ENCODE data around the gene DYNC1I1. TPM values are rescaled to one million over a fixed set of nuclear protein-coding genes. Genes with fewer than 3 reads are reported as not detected.

The DYNC1I1 gene
- polyA plus RNA-seq, 1 of the 3 experiments (the other 2 are of a cell fraction) = 0.05 TPM

DNA sequence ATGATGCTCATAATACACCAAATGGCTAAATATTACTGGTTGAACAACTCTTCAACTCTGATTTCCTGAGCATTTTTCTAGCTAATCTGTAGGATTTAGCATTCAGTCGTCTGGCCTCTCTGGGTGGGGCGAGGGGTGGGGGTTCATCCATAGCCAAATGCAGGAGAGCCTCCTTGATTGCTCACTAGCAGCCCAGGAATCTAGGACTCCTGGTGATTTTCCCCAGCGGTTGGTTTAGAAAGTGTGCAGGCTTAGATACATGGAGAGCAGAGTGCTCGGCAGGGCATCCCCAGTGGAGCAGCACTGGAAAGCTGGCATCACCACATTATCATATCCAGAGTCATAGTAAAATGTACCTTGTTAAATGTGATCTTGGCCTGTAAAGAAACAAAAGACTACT is 136.1 kb downstream of the DYNC1I1 start:
- H3K4me1 ChIP-seq (ENCODE audit: control insufficient read depth in 1 of 2, insufficient read depth in 2 of 2, low read depth in 1 of 2, low read length in 1 of 2) = no peaks in the 10 kb centered on the region

More for the DNA sequence above, 136.1 kb downstream of the DYNC1I1 start:
- POLR2A ChIA-PET = no interaction called here
- no peaks in the 10 kb centered on the region for H3K79me2 ChIP-seq (ENCODE audit: insufficient read depth)
- H3F3A ChIP-seq (replicated peaks; ENCODE audit: insufficient read depth) = no peaks in the 10 kb centered on the region
- DNase-seq = no peak
- no peaks in the 10 kb centered on the region for H4K20me1 ChIP-seq (ENCODE audit: insufficient read depth)
- TF ChIP-seq RCOR1 (IDR thresholded peaks at IDR 0.05; ENCODE audit: low read length) (no peak), FOXM1 (IDR thresholded peaks at IDR 0.05; ENCODE audit: low read depth) (no peak), TEAD4 (IDR thresholded peaks at IDR 0.05; ENCODE audit: borderline replicate concordance, insufficient read depth) (no peak), RAD21 (IDR thresholded peaks at IDR 0.05; ENCODE audit: low read length) (no peak), GABPA (IDR thresholded peaks at IDR 0.05; ENCODE audit: low read depth) (no peak), ELF1 (IDR thresholded peaks at IDR 0.05) (no peak), GATA2 (CRISPR knock-in tag; IDR thresholded peaks at IDR 0.05) (no peak), JUND (IDR thresholded peaks at IDR 0.05) (no peak), MEF2A (IDR thresholded peaks at IDR 0.05; ENCODE audit: borderline replicate concordance, low read depth) (no peak), RXRA (IDR thresholded peaks at IDR 0.05; ENCODE audit: borderline replicate concordance, low read depth) (no peak), POLR2AphosphoS5 (IDR thresholded peaks at IDR 0.05; ENCODE audit: low read depth, low read length) (no peak), FOSL2 (IDR thresholded peaks at IDR 0.05; ENCODE audit: borderline replicate concordance, low read depth) (no peak), CHD2 (IDR thresholded peaks at IDR 0.05; ENCODE audit: low read length, partially characterized antibody) (no peak), FOXJ3 (CRISPR knock-in tag; IDR thresholded peaks at IDR 0.05) (no peak)
- TF ChIP-seq, protein P1, sequence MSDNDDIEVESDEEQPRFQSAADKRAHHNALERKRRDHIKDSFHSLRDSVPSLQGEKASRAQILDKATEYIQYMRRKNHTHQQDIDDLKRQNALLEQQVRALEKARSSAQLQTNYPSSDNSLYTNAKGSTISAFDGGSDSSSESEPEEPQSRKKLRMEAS (IDR thresholded peaks at IDR 0.05; ENCODE audit: low read depth) = no peak
- TF ChIP-seq, protein P2, sequence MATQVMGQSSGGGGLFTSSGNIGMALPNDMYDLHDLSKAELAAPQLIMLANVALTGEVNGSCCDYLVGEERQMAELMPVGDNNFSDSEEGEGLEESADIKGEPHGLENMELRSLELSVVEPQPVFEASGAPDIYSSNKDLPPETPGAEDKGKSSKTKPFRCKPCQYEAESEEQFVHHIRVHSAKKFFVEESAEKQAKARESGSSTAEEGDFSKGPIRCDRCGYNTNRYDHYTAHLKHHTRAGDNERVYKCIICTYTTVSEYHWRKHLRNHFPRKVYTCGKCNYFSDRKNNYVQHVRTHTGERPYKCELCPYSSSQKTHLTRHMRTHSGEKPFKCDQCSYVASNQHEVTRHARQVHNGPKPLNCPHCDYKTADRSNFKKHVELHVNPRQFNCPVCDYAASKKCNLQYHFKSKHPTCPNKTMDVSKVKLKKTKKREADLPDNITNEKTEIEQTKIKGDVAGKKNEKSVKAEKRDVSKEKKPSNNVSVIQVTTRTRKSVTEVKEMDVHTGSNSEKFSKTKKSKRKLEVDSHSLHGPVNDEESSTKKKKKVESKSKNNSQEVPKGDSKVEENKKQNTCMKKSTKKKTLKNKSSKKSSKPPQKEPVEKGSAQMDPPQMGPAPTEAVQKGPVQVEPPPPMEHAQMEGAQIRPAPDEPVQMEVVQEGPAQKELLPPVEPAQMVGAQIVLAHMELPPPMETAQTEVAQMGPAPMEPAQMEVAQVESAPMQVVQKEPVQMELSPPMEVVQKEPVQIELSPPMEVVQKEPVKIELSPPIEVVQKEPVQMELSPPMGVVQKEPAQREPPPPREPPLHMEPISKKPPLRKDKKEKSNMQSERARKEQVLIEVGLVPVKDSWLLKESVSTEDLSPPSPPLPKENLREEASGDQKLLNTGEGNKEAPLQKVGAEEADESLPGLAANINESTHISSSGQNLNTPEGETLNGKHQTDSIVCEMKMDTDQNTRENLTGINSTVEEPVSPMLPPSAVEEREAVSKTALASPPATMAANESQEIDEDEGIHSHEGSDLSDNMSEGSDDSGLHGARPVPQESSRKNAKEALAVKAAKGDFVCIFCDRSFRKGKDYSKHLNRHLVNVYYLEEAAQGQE (IDR thresholded peaks at IDR 0.05; ENCODE audit: low read depth, low read length) = no peak
- TF ChIP-seq, protein P3, sequence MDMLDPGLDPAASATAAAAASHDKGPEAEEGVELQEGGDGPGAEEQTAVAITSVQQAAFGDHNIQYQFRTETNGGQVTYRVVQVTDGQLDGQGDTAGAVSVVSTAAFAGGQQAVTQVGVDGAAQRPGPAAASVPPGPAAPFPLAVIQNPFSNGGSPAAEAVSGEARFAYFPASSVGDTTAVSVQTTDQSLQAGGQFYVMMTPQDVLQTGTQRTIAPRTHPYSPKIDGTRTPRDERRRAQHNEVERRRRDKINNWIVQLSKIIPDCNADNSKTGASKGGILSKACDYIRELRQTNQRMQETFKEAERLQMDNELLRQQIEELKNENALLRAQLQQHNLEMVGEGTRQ (IDR thresholded peaks at IDR 0.05; ENCODE audit: borderline replicate concordance, low read depth, low read length) = no peak
- TF ChIP-seq, protein P4, sequence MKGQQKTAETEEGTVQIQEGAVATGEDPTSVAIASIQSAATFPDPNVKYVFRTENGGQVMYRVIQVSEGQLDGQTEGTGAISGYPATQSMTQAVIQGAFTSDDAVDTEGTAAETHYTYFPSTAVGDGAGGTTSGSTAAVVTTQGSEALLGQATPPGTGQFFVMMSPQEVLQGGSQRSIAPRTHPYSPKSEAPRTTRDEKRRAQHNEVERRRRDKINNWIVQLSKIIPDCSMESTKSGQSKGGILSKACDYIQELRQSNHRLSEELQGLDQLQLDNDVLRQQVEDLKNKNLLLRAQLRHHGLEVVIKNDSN (IDR thresholded peaks at IDR 0.05; ENCODE audit: borderline replicate concordance, low read depth) = no peak
- TF ChIP-seq, protein P5, sequence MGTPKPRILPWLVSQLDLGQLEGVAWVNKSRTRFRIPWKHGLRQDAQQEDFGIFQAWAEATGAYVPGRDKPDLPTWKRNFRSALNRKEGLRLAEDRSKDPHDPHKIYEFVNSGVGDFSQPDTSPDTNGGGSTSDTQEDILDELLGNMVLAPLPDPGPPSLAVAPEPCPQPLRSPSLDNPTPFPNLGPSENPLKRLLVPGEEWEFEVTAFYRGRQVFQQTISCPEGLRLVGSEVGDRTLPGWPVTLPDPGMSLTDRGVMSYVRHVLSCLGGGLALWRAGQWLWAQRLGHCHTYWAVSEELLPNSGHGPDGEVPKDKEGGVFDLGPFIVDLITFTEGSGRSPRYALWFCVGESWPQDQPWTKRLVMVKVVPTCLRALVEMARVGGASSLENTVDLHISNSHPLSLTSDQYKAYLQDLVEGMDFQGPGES (IDR thresholded peaks at IDR 0.05; ENCODE audit: low read depth, low read length) = no peak
- H3K27ac ChIP-seq (ENCODE audit: low read depth in 2 of 2, low read length in 1 of 2) = no peak overlapping the region
- no peaks in the 10 kb centered on the region for H3K36me3 ChIP-seq (replicated peaks in 1 of 2; ENCODE audit: control insufficient read depth in 1 of 2, insufficient read depth in 2 of 2, low read length in 1 of 2)
- no peaks in the 10 kb centered on the region for H3K9me3 ChIP-seq
- no peak overlapping the region for H3K4me2 ChIP-seq
- no peak overlapping the region for H3K9ac ChIP-seq
- no peak overlapping the region for H2AFZ ChIP-seq (ENCODE audit: low read depth)
- H3K9me2 ChIP-seq = no peaks in the 10 kb centered on the region
- CTCF ChIA-PET = interaction anchor here (0.7 to 15.4 kb wide), 5 partner anchors 8 to 1119 kb away, joined by 3 to 191 read pairs (median 4); no protein-coding TSS in a partner anchor
- H3K27me3 ChIP-seq (ENCODE audit: insufficient read depth) = no peaks in the 10 kb centered on the region
- H3K4me3 ChIP-seq (ENCODE audit: low read depth in 2 of 2, low read length in 1 of 2) = no peak overlapping the region
- WGBS (ENCODE audit: low lambda C conversion rate) = 49% methylated on average over 4 of the region's 4 CpGs
